ENCODE results near the gene TMEM45B.
A peak's percentile ranks its signal among the peaks of the same experiment; 100 is the strongest.
"Not testable (repeated sequence)": the region's sequence is repeated elsewhere in the genome, so short reads cannot be mapped to it uniquely, and the experiment has no call there.

The TMEM45B gene

GRCh38 chr11:129815596-129816461 is at the start of gene TMEM45B:
Gene TMEM45B (plus strand): TSS chr11:129815848. CDS start chr11:129852483, 36,635 bp downstream.
- Mint-ChIP-seq H3K36me3 (peaks cover 8% of the 10 kb centered on the region), H3K9me3 (no peaks in the 10 kb centered on the region), H3K27ac (peak within 1 kb of the TSS; percentile 79), H3K4me3 (peak within 1 kb of the TSS; percentile 88), H3K4me1 (peaks cover 77% of the 10 kb centered on the region), H3K27me3 (no peaks in the 10 kb centered on the region)

DNA sequence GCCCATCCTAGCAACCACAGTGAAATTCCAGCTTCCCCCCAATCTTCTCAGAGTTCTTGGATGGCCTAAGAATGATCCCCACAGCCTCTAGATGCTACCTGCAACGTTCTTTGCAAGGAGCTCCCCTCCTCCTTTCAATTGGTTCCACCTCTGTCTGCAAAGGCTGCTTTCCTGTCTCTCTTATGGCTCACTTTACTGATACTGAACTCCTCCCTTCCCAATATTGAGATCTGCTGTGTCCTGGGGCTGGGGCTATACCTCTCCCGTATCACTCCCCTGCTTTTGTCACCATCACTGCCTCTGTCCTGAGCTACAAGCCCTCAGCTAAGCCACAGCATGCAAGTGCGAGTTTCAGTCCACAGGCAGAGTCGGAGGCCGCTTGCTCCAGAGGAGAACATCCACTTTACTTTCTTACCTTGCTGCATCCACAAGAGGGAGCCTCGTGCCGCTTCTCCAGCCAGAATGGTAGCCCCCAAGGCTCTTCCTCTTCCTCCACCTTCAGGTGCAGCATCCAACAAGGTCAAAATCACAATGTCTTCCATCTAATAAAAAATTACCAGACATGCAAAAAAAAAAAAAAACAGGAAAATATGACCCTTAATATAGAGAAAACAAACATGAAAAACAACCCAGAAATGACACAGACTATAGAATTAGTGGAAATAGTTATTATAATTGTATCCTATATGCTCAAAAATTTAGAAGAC is 48.6 kb upstream of the TMEM45B start:
- peaks cover 5% of the 10 kb centered on the region for H3K9me3 Mint-ChIP-seq
- peaks cover 10% of the 10 kb centered on the region for H3K36me3 Mint-ChIP-seq
- peaks cover 10% of the 10 kb centered on the region for H3K4me1 Mint-ChIP-seq
- H3K27me3 Mint-ChIP-seq = no peaks in the 10 kb centered on the region
- no peak overlapping the region for H3K27ac Mint-ChIP-seq
- no peak overlapping the region for H3K4me3 Mint-ChIP-seq

DNA sequence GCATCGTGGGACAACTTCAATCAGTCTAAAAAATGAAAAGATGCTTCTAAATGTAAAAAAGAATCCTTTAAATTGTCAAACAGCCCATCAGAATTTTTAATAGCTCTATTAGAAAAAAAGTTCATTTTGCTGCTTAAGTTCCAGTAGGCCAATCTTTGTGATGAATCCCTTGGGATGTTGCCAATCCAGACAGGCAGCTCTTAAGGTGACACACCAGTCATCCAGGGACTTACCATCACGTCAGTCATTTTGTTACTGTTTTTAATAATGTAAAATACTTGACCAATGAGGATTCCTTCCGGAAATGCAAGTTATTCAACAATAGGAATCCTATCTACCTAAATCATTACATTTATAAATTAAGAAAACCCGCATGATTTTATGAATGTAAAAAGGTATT is 47.8 kb upstream of the TMEM45B start:
- Mint-ChIP-seq H3K4me1 (peaks cover 10% of the 10 kb centered on the region), H3K27me3 (no peaks in the 10 kb centered on the region), H3K27ac (no peak overlapping the region), H3K9me3 (peaks cover 5% of the 10 kb centered on the region), H3K36me3 (peaks cover 10% of the 10 kb centered on the region), H3K4me3 (no peak overlapping the region)

DNA sequence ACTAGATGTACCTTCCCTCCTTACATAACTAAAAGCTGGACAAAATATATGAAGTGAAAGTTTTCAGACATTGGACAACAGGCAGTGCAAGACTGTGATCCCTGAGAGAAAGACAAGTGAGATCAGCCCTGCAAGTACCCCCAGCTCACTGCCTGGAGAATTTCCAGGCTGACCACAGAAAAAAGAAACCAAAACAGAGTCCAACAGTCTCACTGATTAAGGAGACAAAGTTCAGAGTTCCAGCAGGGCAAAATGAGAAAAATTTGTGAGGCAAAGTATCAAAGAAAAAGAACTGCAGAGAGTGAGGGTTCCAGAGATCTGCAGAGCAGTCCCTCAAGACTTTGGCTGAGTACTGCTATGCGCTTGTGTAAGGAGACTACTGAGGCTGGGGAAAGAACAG is 47.3 kb upstream of the TMEM45B start:
- Mint-ChIP-seq H3K27ac (peak overlapping the region; percentile 6), H3K9me3 (peaks cover 5% of the 10 kb centered on the region), H3K27me3 (no peaks in the 10 kb centered on the region), H3K4me1 (peaks cover 10% of the 10 kb centered on the region), H3K36me3 (peaks cover 7% of the 10 kb centered on the region), H3K4me3 (no peak overlapping the region)

DNA sequence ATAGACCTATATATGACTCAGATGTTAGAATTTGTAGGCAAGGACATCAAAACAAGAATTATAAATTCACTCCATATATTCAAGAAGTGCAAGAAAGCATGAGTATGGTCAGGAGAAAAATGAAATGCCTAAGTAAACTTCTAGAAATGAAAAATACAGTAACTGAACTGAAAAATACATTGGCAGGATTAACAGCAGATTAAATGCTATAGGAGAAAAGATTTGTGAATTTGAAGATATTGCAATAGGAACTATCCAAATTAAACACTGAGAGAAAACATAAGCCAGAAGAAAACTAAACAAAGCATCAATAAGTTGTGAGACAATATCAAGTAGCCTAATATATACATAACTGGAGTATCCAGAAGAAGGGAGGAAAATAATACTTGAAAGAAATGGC is 46.6 kb upstream of the TMEM45B start:
- H3K27me3 Mint-ChIP-seq = no peaks in the 10 kb centered on the region
- H3K4me3 Mint-ChIP-seq = no peak overlapping the region
- peaks cover 5% of the 10 kb centered on the region for H3K9me3 Mint-ChIP-seq
- no peak overlapping the region for H3K27ac Mint-ChIP-seq
- peaks cover 10% of the 10 kb centered on the region for H3K4me1 Mint-ChIP-seq
- peaks cover 8% of the 10 kb centered on the region for H3K36me3 Mint-ChIP-seq

GRCh38 chr11:129770993-129771392 is 44.7 kb upstream of the TMEM45B start:
- Mint-ChIP-seq H3K4me3 (no peak overlapping the region), H3K9me3 (peaks cover 5% of the 10 kb centered on the region), H3K4me1 (peaks cover 7% of the 10 kb centered on the region), H3K27ac (no peak overlapping the region), H3K27me3 (no peaks in the 10 kb centered on the region), H3K36me3 (peaks cover 5% of the 10 kb centered on the region)

GRCh38 chr11:129771456-129771855 is 44.2 kb upstream of the TMEM45B start:
- not testable (repeated sequence) for H3K4me3 Mint-ChIP-seq, H3K9me3 Mint-ChIP-seq, H3K36me3 Mint-ChIP-seq, H3K27ac Mint-ChIP-seq, H3K27me3 Mint-ChIP-seq, H3K4me1 Mint-ChIP-seq

- Mint-ChIP-seq H3K4me3 (no peak overlapping the region), H3K36me3 (peaks cover 3% of the 10 kb centered on the region), H3K9me3 (no peaks in the 10 kb centered on the region), H3K27me3 (no peaks in the 10 kb centered on the region), H3K27ac (no peak overlapping the region), H3K4me1 (no peaks in the 10 kb centered on the region)
Observed at GRCh38 chr11:129778877-129779276, 36.8 kb upstream of the TMEM45B start.

- Mint-ChIP-seq H3K27ac (no peak overlapping the region), H3K9me3 (no peaks in the 10 kb centered on the region), H3K4me1 (no peaks in the 10 kb centered on the region), H3K4me3 (no peak overlapping the region), H3K27me3 (no peaks in the 10 kb centered on the region), H3K36me3 (peaks cover 3% of the 10 kb centered on the region)
Observed at GRCh38 chr11:129779342-129779741, 36.3 kb upstream of the TMEM45B start.

- Mint-ChIP-seq H3K36me3 (peaks cover 3% of the 10 kb centered on the region), H3K4me3 (no peak overlapping the region), H3K4me1 (peaks cover 26% of the 10 kb centered on the region), H3K9me3 (no peaks in the 10 kb centered on the region), H3K27me3 (no peaks in the 10 kb centered on the region), H3K27ac (no peak overlapping the region)
Observed at GRCh38 chr11:129785383-129786111, 30.1 kb upstream of the TMEM45B start.

- not testable (repeated sequence) for H3K27me3 Mint-ChIP-seq, H3K4me3 Mint-ChIP-seq, H3K36me3 Mint-ChIP-seq, H3K9me3 Mint-ChIP-seq
- Mint-ChIP-seq H3K4me1 (peaks cover 29% of the 10 kb centered on the region), H3K27ac (peak overlapping the region; percentile 6)
Observed at GRCh38 chr11:129786112-129786416, 29.6 kb upstream of the TMEM45B start.

DNA sequence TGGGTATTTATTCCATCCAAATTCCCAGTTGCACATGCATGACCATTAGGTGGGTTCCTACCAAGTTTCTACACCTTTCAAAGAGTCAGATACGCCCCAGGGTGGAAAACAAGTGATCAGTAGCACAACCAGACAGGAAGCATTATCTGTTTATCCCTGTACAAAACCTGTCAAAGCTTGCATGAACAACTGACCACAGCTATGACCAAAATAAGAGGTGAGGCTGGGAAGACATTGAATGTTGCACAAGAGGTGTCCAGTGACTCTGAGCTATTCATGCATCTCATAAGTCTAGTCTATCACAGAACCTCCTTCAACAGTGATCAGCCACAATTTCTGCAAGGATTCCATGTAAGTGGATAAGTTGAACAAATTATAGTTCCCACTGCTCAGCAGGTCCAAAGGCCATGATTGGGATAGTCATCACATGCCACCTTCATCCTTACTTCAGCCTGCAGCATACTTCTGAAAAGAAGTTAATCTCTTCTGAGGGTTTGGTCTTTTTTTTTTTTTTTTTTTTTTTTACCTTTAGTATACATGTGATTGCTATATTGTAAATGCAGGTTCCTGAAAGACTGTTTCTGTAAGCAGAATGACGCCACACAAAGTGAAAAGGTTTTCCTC is 28.0 kb upstream of the TMEM45B start:
- Mint-ChIP-seq H3K4me3 (no peak overlapping the region), H3K9me3 (no peaks in the 10 kb centered on the region), H3K36me3 (no peaks in the 10 kb centered on the region), H3K27ac (no peak overlapping the region), H3K27me3 (no peaks in the 10 kb centered on the region), H3K4me1 (peaks cover 35% of the 10 kb centered on the region)

GRCh38 chr11:129788278-129788677 is 27.4 kb upstream of the TMEM45B start:
- H3K4me3 Mint-ChIP-seq = no peak overlapping the region
- H3K36me3 Mint-ChIP-seq = no peaks in the 10 kb centered on the region
- no peak overlapping the region for H3K27ac Mint-ChIP-seq
- H3K4me1 Mint-ChIP-seq = peaks cover 38% of the 10 kb centered on the region
- H3K9me3 Mint-ChIP-seq = no peaks in the 10 kb centered on the region
- H3K27me3 Mint-ChIP-seq = no peaks in the 10 kb centered on the region

DNA sequence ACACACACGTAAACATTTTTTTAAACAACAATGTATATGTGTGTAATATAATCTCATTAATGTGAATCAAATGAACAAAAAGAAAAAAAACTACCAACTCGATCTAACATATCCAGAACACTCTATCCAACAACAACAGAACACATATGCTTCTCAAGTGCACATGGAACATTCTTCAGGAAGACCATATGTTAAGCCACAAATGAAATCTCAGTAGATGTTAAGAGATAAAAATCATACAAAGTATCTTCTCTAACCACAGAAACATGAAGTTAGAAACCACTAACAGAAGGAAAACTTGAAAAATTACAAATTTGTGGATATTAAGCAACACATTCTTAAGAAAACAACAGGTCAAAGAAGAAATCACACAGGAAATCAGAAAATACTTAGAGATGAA is 25.5 kb upstream of the TMEM45B start:
- no peak overlapping the region for H3K4me3 Mint-ChIP-seq
- peaks cover 4% of the 10 kb centered on the region for H3K36me3 Mint-ChIP-seq
- H3K4me1 Mint-ChIP-seq = peaks cover 38% of the 10 kb centered on the region
- peak overlapping the region; percentile 8 for H3K27ac Mint-ChIP-seq
- no peaks in the 10 kb centered on the region for H3K9me3 Mint-ChIP-seq
- no peaks in the 10 kb centered on the region for H3K27me3 Mint-ChIP-seq

DNA sequence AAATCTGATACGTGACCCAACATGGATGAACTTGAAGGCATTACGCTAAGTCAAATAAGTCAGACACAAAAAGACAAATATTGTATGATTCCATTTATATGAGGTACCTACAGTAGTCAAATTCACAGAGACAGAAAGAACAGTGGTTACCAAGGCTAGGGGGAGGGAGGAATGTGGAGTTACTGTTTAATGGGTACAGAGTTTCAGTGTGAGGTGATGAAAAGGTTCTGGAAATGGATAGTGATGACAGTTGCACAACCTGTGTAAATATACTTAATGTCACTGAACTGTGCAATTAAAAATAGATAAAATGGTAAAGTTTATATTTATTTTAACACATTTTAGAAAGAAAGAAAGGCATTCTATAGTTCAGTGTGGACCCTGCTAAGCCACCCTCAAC is 24.1 kb upstream of the TMEM45B start:
- peaks cover 27% of the 10 kb centered on the region for H3K4me1 Mint-ChIP-seq
- H3K27me3 Mint-ChIP-seq = no peaks in the 10 kb centered on the region
- peaks cover 7% of the 10 kb centered on the region for H3K9me3 Mint-ChIP-seq
- no peak overlapping the region for H3K27ac Mint-ChIP-seq
- peaks cover 12% of the 10 kb centered on the region for H3K36me3 Mint-ChIP-seq
- no peak overlapping the region for H3K4me3 Mint-ChIP-seq

Data from activated naive CD4-positive, alpha-beta T cell treated with anti-CD3 and anti-CD28 coated beads, Interleukin-2, amount 50 U/mL, for 24 hours (primary cell).